IgD-negative memory B cell (primary cell): ENCODE data around the gene CD37. TPM values are rescaled to one million over a fixed set of nuclear protein-coding genes. Genes with fewer than 3 reads are reported as not detected.
"Not testable (repeated sequence)": the region's sequence is repeated elsewhere in the genome, so short reads cannot be mapped to it uniquely, and the experiment has no call there.

ENCODE experiments used
- H3K27ac Mint-ChIP-seq, 3 donors: one replicate each; pipeline ENCODE4 v1.8.0; 2020 to 2022; ENCODE audit warnings: mild to moderate bottlenecking in 3 of 3, mixed read lengths in 3 of 3, moderate library complexity in 1 of 3
- H3K27me3 Mint-ChIP-seq: one replicate; pipeline ENCODE4 v1.8.0; 2021; ENCODE audit warnings: mixed read lengths
- H3K36me3 Mint-ChIP-seq: one replicate; pipeline ENCODE4 v1.8.0; 2020; ENCODE audit warnings: mild to moderate bottlenecking, mixed read lengths
- H3K4me1 Mint-ChIP-seq, 3 donors: one replicate each; pipeline ENCODE4 v1.8.0; 2020 to 2022; ENCODE audit warnings: mixed read lengths in 3 of 3, mild to moderate bottlenecking in 1 of 3
- H3K4me3 Mint-ChIP-seq, 4 donors: one replicate each; pipeline ENCODE4 v1.8.0; 2020 to 2022; ENCODE audit warnings: mild to moderate bottlenecking in 4 of 4, mixed read lengths in 4 of 4, moderate library complexity in 3 of 4
- H3K9me3 Mint-ChIP-seq, 3 donors: one replicate each; pipeline ENCODE4 v1.8.0; 2020 to 2021; ENCODE audit warnings: mixed read lengths in 3 of 3, mild to moderate bottlenecking in 1 of 3
- polyA plus RNA-seq: library from polyadenylated mRNA; unstranded; fragments of 300-500 nt; fragmentation: Illumina TruSeq; gene quantifications from one replicate; pipeline ENCODE4 v1.2.3, GENCODE V29; 2021

Gene CD37
- polyA plus RNA-seq, 1 donor from 2014 or later: 754 TPM

DNA sequence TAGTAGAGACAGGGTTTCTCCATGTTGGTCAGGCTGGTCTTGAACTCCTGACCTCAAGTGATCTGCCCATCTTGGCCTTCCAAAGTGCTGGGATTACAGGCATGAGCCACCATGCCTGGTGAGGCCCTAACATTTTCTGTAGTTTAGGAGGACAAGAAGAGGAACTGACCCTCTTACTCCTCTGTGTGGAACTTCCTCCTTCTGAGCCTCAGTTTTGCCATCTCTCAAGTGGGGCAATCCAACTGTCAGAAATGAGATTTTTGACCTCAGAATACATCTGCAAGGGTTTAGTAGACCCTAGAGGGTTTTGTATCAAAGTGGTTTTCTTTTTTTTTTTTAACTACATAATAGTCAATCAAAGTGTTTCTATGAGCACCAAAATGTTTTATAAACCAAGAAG lies 30.9 kb downstream of the CD37 start:
- H3K4me3 Mint-ChIP-seq: peak overlapping the region in 1 of 4 donors; percentile 19
- peak overlapping the region in 2 of 3 donors; percentile 9 to 31 for H3K27ac Mint-ChIP-seq
- peaks cover 3% of the 10 kb centered on the region for H3K27me3 Mint-ChIP-seq
- peaks cover 5 to 15% (median 10%) of the 10 kb centered on the region in 3 donors for H3K4me1 Mint-ChIP-seq
- peaks cover 0 to 5% (median 2%) of the 10 kb centered on the region in 3 donors for H3K9me3 Mint-ChIP-seq
- H3K36me3 Mint-ChIP-seq: no peaks in the 10 kb centered on the region

DNA sequence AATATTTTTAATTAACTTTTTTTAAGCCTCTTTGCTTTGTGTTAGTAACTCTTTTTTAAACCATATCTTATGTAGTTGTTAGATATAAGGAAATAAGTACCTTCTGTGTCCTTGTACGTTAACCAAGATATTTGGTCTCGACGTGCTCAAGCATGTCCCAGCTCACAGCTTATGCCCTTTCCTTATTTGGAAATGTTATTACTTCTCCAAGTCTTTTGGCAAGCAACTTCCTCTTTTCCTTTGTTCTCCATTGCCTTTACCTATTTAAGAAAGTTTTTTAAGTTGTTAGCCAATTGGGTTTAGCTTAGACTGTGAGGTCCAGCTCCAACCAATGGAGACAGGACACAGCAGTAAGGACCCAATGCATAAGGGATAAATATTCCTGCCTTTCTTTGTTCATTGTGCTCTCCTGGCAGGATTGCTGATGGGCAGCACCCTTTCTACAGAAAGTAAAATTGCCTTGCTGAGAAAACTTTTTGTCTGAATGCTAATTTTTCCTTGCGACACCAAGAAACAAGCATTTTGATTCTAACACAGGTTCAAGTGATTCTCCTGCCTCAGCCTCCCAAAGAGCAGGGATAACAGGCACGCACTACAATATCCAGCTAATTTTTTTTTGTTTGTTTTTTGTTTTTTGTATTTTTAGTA lies 33.6 kb downstream of the CD37 start:
- Mint-ChIP-seq H3K4me1 (peaks cover 5 to 7% (median 5%) of the 10 kb centered on the region in 3 donors), H3K9me3 (peaks cover 0 to 5% (median 2%) of the 10 kb centered on the region in 3 donors), H3K27ac (no peak overlapping the region), H3K36me3 (no peaks in the 10 kb centered on the region), H3K27me3 (no peaks in the 10 kb centered on the region), H3K4me3 (no peak overlapping the region)

DNA sequence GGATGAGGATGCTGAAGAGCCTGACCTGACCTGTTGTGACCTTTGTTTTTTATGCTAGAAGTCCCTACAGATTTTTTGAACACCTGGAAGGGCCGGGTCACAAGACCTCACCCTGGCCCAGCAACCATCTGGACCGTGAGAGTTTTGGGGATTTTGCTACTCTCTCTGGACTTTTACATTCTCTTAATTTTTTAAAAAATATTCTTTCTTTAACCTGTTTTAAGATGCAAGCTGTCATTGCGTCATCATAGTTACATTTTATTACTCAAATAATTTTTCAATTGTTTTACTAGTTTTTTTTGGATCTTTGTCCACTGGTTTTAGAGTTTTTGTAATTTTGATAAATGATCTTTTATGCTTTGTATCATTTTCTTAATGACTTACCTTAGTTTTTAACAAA lies 36.0 kb downstream of the CD37 start:
- Mint-ChIP-seq H3K36me3 (no peaks in the 10 kb centered on the region), H3K9me3 (peaks cover 0 to 5% (median 4%) of the 10 kb centered on the region in 3 donors), H3K27me3 (peaks cover 4% of the 10 kb centered on the region), H3K4me3 (no peak overlapping the region), H3K27ac (no peak overlapping the region), H3K4me1 (peaks cover under 1 to 1% (median 1%) of the 10 kb centered on the region in 3 donors)

DNA sequence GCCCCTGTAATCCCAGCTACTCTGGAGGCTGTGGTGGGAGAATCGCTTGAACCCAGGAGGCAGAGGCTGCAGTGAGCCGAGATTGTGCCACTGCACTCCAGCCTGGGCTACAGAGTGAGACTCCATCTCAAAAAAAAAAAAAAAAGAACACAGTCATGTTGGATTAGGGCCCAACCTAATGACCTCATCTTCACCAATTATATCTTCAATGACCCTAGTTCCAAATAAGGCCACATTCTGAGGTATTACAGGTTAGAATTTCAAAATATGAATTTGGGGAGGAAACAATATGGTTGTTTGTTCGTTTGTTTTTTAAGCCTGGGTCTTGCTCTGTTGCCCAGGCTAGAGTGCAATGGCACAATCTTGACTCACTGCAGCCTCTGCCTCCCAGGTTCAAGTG lies 38.0 kb downstream of the CD37 start:
- not testable (repeated sequence) for H3K4me3 Mint-ChIP-seq, H3K36me3 Mint-ChIP-seq, H3K27ac Mint-ChIP-seq, H3K4me1 Mint-ChIP-seq, H3K9me3 Mint-ChIP-seq, H3K27me3 Mint-ChIP-seq

DNA sequence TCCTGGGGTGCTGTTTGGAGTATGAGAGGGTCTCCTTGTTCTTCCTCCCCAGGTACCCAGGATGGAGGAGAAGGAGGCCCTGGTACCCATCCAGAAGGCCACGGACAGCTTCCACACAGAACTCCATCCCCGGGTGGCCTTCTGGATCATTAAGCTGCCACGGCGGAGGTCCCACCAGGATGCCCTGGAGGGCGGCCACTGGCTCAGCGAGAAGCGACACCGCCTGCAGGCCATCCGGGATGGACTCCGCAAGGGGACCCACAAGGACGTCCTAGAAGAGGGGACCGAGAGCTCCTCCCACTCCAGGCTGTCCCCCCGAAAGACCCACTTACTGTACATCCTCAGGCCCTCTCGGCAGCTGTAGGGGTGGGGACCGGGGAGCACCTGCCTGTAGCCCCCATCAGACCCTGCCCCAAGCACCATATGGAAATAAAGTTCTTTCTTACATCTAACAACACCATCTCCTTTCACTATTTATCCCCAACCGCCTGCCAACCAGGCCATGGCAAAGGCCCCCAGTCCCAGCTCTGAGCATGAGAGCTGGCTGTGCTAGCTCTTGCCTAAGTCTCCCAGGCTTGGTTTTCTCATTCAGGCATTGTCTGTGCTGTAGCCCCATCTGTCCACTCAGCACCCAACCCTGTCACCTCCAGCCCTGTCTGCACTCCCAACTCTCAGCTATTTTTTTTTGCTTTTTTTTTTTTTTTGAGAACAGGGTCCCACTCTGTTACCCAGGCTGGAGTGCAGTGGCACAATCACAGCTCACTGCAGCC lies 39.6 kb downstream of the CD37 start:
- Mint-ChIP-seq H3K4me1 (peaks cover 0 to 4% (median 0%) of the 10 kb centered on the region in 3 donors), H3K36me3 (no peaks in the 10 kb centered on the region), H3K9me3 (peaks cover 0 to 4% (median 4%) of the 10 kb centered on the region in 3 donors), H3K4me3 (no peak overlapping the region), H3K27me3 (peaks cover 6% of the 10 kb centered on the region), H3K27ac (no peak overlapping the region)

DNA sequence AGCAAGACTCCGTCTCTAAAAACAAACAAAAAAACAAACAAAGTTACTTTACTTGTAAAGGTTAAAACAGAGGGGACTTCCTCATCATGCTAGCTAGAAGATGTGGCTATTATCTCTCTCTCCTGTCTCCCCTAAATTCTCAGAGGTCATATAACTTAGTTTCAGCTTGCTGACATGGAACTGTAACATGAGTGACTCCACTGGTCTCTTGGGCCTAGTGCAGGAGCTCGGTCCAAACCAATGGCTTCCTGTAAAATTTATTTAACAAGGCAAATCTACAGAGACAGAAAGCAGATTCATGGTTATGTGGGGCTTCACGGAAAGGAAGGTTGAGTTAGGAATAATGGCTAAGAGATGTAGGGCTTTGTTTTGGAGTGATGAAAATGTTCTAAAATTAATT lies 43.3 kb downstream of the CD37 start:
- H3K27ac Mint-ChIP-seq: no peak overlapping the region
- H3K9me3 Mint-ChIP-seq: peaks cover under 1 to 10% (median 6%) of the 10 kb centered on the region in 3 donors
- H3K4me3 Mint-ChIP-seq: no peak overlapping the region
- peaks cover 2% of the 10 kb centered on the region for H3K36me3 Mint-ChIP-seq
- peaks cover 0 to 5% (median 0%) of the 10 kb centered on the region in 3 donors for H3K4me1 Mint-ChIP-seq
- H3K27me3 Mint-ChIP-seq: peaks cover 6% of the 10 kb centered on the region

DNA sequence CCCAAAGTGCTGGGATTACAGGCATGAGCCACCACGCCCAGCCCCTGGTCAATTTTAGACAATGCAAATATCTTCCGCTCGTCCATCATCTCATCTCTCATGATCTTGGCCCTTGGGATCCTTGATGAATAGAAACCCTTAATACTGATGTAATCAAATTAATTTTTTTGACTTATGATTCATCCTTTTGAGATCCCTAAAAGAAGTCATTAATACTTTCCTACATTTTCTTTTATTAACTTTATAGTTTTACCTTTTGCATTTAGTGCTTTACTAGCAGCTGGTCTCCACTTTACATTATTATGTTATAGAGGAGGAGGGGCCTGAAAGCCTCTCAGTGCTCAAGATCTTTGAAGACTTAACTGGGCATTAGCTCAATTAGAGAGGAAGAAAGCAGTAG lies 45.2 kb downstream of the CD37 start:
- Mint-ChIP-seq H3K27ac (no peak overlapping the region), H3K36me3 (peaks cover 2% of the 10 kb centered on the region), H3K4me1 (peaks cover 0 to 9% (median 0%) of the 10 kb centered on the region in 3 donors), H3K27me3 (peaks cover 2% of the 10 kb centered on the region), H3K9me3 (peaks cover 2 to 11% (median 10%) of the 10 kb centered on the region in 3 donors), H3K4me3 (no peak overlapping the region)

DNA sequence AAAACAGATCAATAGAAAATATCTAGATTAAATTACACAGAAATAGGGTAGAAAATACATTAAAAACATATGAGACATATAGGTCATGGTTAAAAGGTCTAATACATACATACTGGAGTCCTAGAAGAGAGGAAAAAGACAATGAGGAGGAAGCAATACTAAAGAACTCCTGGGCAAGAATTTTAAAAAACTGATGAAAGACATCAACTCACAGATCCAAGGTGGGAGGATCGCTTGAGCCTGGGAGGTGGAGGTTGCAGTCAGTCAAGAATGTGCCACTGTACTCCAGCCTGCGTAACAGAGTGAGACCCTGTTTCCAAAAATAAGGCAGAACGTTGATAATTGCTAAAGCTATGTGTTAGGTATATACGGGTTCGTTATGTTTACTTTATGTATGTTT lies 47.4 kb downstream of the CD37 start:
- Mint-ChIP-seq H3K36me3 (peaks cover 2% of the 10 kb centered on the region), H3K9me3 (peaks cover 2 to 11% (median 9%) of the 10 kb centered on the region in 3 donors), H3K4me1 (peaks cover 0 to 14% (median 1%) of the 10 kb centered on the region in 3 donors), H3K27me3 (no peaks in the 10 kb centered on the region), H3K4me3 (no peak overlapping the region), H3K27ac (no peak overlapping the region)

DNA sequence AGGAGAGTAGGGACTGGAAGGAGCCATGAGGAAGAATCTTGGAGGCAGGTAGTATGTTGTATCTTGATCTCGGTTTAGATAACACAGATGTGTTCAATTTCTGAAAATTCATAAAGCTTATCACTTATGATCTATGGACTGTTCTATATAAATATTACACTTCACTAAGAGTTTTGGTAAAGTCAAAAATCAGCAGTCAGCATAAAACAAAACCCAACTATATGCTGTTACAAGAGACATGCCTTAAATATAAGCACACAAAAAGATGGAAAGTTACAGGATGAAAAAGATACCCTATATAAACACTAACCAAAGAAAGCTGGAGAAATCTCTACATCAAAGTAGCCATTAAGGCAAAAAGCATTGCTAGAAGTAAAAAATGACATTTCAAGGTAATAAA lies 48.4 kb downstream of the CD37 start:
- peak overlapping the region in 1 of 4 donors; percentile 39 for H3K4me3 Mint-ChIP-seq
- peaks cover 2% of the 10 kb centered on the region for H3K36me3 Mint-ChIP-seq
- peak overlapping the region in 1 of 3 donors; percentile 49 for H3K27ac Mint-ChIP-seq
- no peaks in the 10 kb centered on the region for H3K27me3 Mint-ChIP-seq
- peaks cover 2 to 11% (median 9%) of the 10 kb centered on the region in 3 donors for H3K9me3 Mint-ChIP-seq
- H3K4me1 Mint-ChIP-seq: peaks cover 5 to 21% (median 5%) of the 10 kb centered on the region in 3 donors

DNA sequence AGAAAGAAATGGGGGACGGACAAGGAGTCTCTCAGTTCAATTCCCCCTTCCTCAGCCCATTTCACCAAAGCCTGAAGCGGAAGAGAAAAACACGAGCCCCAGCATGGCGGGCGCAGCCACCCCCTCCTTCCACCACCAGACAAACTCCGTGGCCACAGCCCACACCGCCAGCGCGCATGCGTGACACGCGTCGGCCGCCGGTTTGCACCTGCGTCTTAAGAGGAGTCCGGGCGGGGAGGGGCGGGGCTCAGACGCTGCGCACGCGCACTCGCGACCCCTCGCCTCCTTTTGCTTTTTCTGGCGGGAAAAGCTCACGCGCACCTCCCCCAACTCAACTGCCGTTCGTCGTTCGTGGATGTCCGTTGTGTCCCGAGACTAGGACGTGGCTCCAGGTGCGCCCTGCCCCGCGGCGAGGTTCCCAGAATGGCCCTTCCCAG lies 52.7 kb downstream of the CD37 start, which contains the start of gene KASH5:
TSS of gene KASH5 (plus strand) at position 314 of the 437 bp plus-strand sequence. CDS start 2,635 bp downstream, outside the sequence.
- Mint-ChIP-seq H3K27me3 (no peaks in the 10 kb centered on the region), H3K4me1 (peaks cover 22 to 34% (median 26%) of the 10 kb centered on the region in 3 donors), H3K4me3 (peak within 1 kb of the TSS; percentile 30 to 84 (median 73)), H3K36me3 (no peaks in the 10 kb centered on the region), H3K9me3 (peaks cover 0 to 5% (median 2%) of the 10 kb centered on the region in 3 donors), H3K27ac (peak within 1 kb of the TSS; percentile 91 to 97 (median 93))

DNA sequence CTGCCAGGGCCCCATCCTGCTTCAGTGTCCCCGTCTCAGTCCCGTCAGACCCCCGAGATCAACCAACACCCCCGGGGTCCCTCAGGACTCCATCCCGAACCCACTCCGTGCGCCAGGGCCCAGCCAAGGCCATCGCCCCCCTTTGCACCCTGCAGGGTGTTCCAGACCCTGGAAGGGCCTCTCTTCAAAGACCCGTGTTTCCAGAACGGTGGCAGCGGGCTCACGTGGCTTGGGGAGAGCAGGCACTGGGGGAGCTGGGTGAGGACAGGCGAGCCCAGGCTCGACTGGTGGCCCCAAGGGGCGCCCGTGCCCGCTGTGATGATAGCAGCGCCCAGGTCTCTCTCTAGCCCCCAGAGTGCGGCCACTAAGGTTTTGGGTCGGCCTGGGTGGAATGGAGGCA lies 54.2 kb downstream of the CD37 start:
- peak overlapping the region in 2 of 3 donors; percentile 67 to 87 for H3K27ac Mint-ChIP-seq
- no peaks in the 10 kb centered on the region for H3K36me3 Mint-ChIP-seq
- no peaks in the 10 kb centered on the region for H3K27me3 Mint-ChIP-seq
- H3K4me1 Mint-ChIP-seq: peaks cover 22 to 29% (median 26%) of the 10 kb centered on the region in 3 donors
- no peaks in the 10 kb centered on the region for H3K9me3 Mint-ChIP-seq
- H3K4me3 Mint-ChIP-seq: peak overlapping the region in 1 of 4 donors; percentile 50

Other genes starting within 250 kb of the CD37 start
- 67.0 TPM for gene SNRNP70, start 250.0 kb upstream of the CD37 start, polyA plus RNA-seq
- 8.3 TPM for gene LIN7B, start 221.0 kb upstream of the CD37 start, polyA plus RNA-seq
- 2.6 TPM for gene C19orf73, start 216.3 kb upstream of the CD37 start, polyA plus RNA-seq
- gene PPFIA3, start 215.9 kb upstream of the CD37 start, polyA plus RNA-seq: not detected
- gene HRC, start 180.0 kb upstream of the CD37 start, polyA plus RNA-seq: not detected
- not detected for gene TRPM4, start 177.6 kb upstream of the CD37 start, polyA plus RNA-seq
- 11.6 TPM for gene SLC6A16, start 10.2 kb upstream of the CD37 start, polyA plus RNA-seq
- 6.3 TPM for gene TEAD2, start 27.0 kb downstream of the CD37 start, polyA plus RNA-seq
- gene DKKL1, start 28.5 kb downstream of the CD37 start, polyA plus RNA-seq: 1.1 TPM
- gene KASH5, start 52.8 kb downstream of the CD37 start, polyA plus RNA-seq: not detected
- not detected for gene PTH2, start 88.0 kb downstream of the CD37 start, polyA plus RNA-seq
- not detected for gene GFY, start 90.0 kb downstream of the CD37 start, polyA plus RNA-seq
- not detected for gene SLC17A7, start 106.1 kb downstream of the CD37 start, polyA plus RNA-seq
- 98.8 TPM for gene PIH1D1, start 116.4 kb downstream of the CD37 start, polyA plus RNA-seq
- 67.5 TPM for gene ALDH16A1, start 117.8 kb downstream of the CD37 start, polyA plus RNA-seq
- 24.3 TPM for gene FLT3LG, start 138.8 kb downstream of the CD37 start, polyA plus RNA-seq
- 3,792 TPM for gene RPL13A, start 152.2 kb downstream of the CD37 start, polyA plus RNA-seq
- gene RPS11, start 161.0 kb downstream of the CD37 start, polyA plus RNA-seq: 3,702 TPM
- 60.8 TPM for gene FCGRT, start 177.3 kb downstream of the CD37 start, polyA plus RNA-seq
- gene RCN3, start 192.6 kb downstream of the CD37 start, polyA plus RNA-seq: 3.1 TPM
- gene NOSIP, start 245.2 kb downstream of the CD37 start, polyA plus RNA-seq: 144 TPM
- gene PRRG2, start 245.9 kb downstream of the CD37 start, polyA plus RNA-seq: 0.26 TPM